ENCODE results near the gene ALDH3B1. TPM values are rescaled to one million over a fixed set of nuclear protein-coding genes. Genes with fewer than 3 reads are reported as not detected.

The ALDH3B1 gene
- total and polyA plus RNA-seq, 9 of the 15 experiments (the other 6 are each of a cell fraction or from before 2014, with no cell fraction given), result 0.01 to 0.35 (median 0.07) TPM; not detected in 2

GRCh38 chr11:68003846-68004550 lies 6.1 kb upstream of the ALDH3B1 start, which contains the start of gene UNC93B1 (continued):
- TF ChIP-seq EP400 (IDR thresholded peaks at IDR 0.05) (peak; percentile 68), HDAC3 (IDR thresholded peaks at IDR 0.05; ENCODE audit: borderline replicate concordance, partially characterized antibody) (no peak), ZBTB11 (CRISPR knock-in tag; IDR thresholded peaks at IDR 0.05) (peak in 1 of 3 experiments; percentile 82; a peak in 2 of 6 replicates), POLR2A (conservative IDR thresholded peaks at IDR 0.05) (peak; percentile 50; the same call in 1 of the 2 replicates), ZNF639 (CRISPR knock-in tag; conservative IDR thresholded peaks at IDR 0.05 in 1 of 2, IDR thresholded peaks at IDR 0.05 in 1 of 2) (peak in 1 of 2 experiments; percentile 60; a peak in 1 of 4 replicates), ZNF431 (CRISPR knock-in tag; IDR thresholded peaks at IDR 0.05) (no peak), CLOCK (CRISPR knock-in tag; IDR thresholded peaks at IDR 0.05; ENCODE audit: borderline replicate concordance) (0 out of 2 replicates have a peak, but pooled peaks have one; percentile 19), MAZ (CRISPR knock-in tag; conservative IDR thresholded peaks at IDR 0.05 in 1 of 2, IDR thresholded peaks at IDR 0.05 in 1 of 2) (peak; percentile 57 to 67), ZBTB17 (CRISPR knock-in tag; IDR thresholded peaks at IDR 0.05) (0 out of 2 replicates have a peak, but pooled peaks have one; percentile 17), PHF21A (IDR thresholded peaks at IDR 0.05; ENCODE audit: borderline replicate concordance, low read depth) (0 out of 2 replicates have a peak, but pooled peaks have one; percentile 37), TBP (optimal IDR thresholded peaks at IDR 0.05; ENCODE audit: low read depth, low read length) (peak; percentile 36), GMEB1 (CRISPR knock-in tag; IDR thresholded peaks at IDR 0.05) (0 out of 2 replicates have a peak, but pooled peaks have one; percentile 19), FOXK2 (conservative IDR thresholded peaks at IDR 0.05 in 1 of 2, IDR thresholded peaks at IDR 0.05 in 1 of 2; ENCODE audit: low read depth in 2 of 2) (0 out of 4 replicates have a peak, but pooled peaks have one; percentile 31 to 37), SMARCE1 (IDR thresholded peaks at IDR 0.05) (0 out of 2 replicates have a peak, but pooled peaks have one; percentile 24), ZKSCAN1 (IDR thresholded peaks at IDR 0.05; ENCODE audit: low read depth, low read length) (peak; percentile 33), KAT7 (CRISPR knock-in tag; IDR thresholded peaks at IDR 0.05; ENCODE audit: borderline replicate concordance) (peak; percentile 52; the same call in 1 of the 2 replicates), HMG20B (CRISPR knock-in tag; IDR thresholded peaks at IDR 0.05) (no peak)

All from K562 (cell line).